NCI-H1105 treated with DMSO at 0.1 percent for 48 hours (cell line): Measurements from ENCODE around the gene CD274.

ENCODE experiments used
- DNase-seq: peaks from one replicate; lab custom pipeline; 2025; lab: John Stamatoyannopoulos, UW

CD274 gene

DNA sequence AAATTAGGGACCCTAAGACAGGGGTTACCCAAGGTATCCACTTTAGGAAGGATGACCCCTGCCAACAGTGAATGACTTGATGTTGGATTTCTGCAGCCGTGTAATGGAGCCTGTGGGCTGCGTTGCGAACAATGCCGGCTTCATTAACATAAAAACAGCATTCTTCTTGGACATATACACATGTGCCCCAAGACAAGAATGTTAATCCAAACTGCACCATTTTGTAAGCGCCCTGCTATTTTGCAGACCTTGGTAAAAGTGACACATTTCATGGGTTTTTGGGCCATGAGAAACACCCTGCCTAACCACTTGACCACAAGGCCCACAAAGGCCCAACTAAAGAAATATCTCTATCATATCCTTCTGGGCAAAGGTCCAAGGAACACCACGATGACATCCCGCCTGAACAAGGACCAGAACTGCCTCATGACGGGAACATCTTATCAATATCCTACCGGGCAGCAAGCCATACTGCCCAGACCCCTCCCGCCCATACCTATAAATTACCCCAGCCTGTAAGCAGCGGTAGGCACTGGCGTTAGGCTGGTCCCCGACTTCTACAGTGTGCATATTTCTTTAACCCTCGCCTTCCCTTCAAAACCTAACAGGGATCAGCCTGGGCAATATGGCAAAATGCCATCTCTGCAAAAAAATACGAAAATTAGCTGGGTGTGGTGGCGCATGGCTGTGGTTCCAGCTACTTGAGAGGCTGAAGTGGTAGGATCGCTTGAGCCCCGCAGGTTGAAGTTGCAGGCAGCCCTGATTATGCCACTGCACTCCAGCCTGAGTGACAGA lies 50.3 kb downstream of the CD274 start:
- DNase-seq, result peak; percentile 56

GRCh38 chr9:5502553-5502952 lies 52.2 kb downstream of the CD274 start:
- no peak for DNase-seq

- DNase-seq, result no peak
Observed at GRCh38 chr9:5509573-5509972, 59.2 kb downstream of the CD274 start.

DNA sequence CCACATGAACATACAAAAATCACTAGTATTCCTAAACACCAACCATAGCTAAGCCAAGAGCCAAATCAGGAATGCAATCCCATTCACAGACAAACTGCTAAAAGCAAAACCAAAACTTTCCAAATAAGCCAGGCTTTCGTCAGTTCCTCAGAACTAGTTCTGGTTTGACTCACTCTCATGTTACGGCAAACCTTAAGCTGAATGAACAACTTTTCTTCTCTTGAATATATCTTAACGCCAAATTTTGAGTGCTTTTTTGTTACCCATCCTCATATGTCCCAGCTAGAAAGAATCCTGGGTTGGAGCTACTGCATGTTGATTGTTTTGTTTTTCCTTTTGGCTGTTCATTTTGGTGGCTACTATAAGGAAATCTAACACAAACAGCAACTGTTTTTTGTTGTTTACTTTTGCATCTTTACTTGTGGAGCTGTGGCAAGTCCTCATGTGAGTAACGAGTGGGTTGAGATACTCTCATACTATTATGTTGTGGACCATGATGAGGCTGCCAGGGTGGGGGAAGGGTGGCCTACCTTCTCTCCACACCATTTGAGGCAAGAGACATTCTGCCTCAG lies 60.1 kb downstream of the CD274 start, which contains the start of gene PDCD1LG2:
Gene PDCD1LG2 (plus strand): TSS at position 172 of the 572 bp plus-strand sequence. CDS start 12,016 bp downstream, outside the sequence.
- no peak for DNase-seq

GRCh38 chr9:5510989-5511388 lies 60.6 kb downstream of the CD274 start:
- peak; percentile 33 for DNase-seq

GRCh38 chr9:5511476-5511875 lies 61.1 kb downstream of the CD274 start:
- DNase-seq, result no peak

- no peak for DNase-seq
Observed at GRCh38 chr9:5511935-5512580, 61.7 kb downstream of the CD274 start.

- DNase-seq, result no peak
Observed at GRCh38 chr9:5512658-5513452, 62.5 kb downstream of the CD274 start.

- DNase-seq, result no peak
Observed at GRCh38 chr9:5513966-5514616, 63.7 kb downstream of the CD274 start.

DNA sequence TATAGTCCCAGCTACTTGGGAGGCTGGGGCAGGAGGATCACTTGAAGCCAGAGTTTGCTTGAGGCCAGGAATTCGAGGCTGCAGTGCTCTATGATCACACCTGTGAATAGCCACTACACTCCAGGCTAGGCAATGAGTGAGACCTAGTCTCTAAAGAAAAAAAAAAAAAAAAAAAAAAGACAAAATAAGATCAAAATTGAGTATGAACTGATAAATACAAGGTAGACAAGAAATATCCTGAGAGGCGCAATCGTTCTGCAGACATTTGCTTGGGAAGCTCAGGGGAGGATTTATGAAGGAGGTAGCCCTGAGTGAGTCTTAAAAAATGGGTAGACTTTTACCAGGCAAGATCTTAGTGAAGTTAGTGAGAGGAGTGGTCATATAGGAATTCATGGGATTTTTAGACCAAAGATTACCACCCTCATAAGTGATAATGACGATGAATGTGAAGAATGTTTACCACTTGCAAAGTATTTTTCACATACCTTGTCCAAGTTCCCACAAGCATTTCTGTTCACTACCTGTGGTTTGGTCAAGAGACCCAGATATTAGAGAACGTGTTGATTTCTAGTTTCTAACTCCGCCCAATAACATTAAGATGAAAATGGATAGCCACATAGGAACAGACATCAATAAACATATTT lies 64.4 kb downstream of the CD274 start:
- no peak for DNase-seq

- no peak for DNase-seq
Observed at GRCh38 chr9:5515261-5515650, 64.9 kb downstream of the CD274 start.

DNA sequence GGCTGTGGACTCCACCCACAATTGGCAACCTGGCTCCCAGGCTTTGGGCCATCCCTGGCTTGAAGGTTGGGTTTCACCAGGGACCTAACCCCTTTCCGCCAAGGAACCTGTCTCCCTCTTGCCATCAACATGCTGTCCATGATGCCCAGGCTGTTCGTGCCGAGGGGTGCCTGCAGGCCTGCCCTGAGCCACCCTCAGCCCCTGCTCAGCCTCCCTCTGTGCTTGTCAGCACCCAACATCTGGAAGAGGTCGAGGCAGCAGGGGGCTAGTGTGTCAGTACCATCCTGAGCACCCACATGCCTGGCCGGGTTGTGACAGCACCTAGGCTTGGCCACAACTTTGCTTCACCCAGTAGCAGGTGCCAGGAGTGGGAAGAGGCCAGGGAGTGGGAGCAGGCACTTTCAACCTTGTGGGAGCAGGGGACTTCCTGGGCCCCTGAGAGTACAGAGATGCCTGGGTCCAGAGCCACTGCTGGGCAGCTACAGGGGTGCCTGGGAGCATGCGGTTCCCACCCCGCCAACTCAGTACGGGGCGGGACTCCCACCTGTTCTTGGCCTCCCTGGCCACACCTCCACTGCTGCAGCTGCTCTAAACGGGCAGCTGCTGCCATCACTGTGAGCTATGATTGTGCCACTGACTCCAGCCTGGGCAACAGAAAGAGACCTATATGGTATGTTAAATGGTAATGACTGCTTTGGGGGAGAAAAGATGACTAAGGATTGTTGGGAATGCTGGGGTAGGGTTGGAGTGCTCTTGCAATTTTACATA lies 66.3 kb downstream of the CD274 start:
- DNase-seq, result no peak

DNA sequence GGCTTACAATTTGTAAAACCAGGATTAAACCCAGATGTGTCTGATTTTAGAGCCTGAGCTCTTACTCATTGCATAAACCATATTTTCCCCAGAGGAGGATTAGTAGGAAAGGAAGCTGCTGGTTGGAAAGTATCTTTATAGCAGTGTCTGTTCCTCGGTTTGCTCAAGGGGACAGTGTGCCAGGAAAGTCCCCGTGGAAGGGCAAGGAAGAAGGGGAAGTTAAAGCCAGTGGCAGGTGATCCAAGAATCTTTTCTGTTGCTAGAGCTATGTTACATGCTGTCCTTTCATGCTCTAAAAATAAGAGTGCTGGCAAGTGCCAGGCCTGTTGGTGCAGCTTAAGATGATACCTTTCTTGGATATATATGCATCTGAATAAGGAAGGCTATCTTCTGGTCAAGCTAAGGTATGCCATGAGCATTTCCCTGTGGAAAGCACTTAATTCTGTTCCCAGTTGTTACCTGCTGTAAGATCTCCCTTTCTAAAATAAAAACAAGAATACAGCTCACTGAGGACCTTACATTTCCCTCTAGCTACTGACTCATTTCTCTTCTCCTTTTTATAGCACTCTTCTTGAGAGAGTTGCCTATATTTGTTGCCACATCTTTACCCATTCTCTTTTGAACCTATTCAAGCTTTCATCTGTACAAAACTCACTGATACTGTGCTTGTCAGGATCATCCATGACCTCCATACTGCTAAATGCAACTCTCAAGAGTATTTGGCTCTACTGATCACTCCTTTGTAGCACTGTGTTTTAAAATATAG lies 68.0 kb downstream of the CD274 start:
- no peak for DNase-seq

- DNase-seq, result no peak
Observed at GRCh38 chr9:5518937-5519319, 68.6 kb downstream of the CD274 start.
